K562 (cell line): ENCODE data around the gene ZNF865.

Source experiments
- ARHGAP35 ChIP-seq: fragments of 450-650 bp; IDR thresholded peaks from 2 replicates; pipeline ENCODE4 v1.6.1; 2018; ENCODE audit not compliant: partially characterized antibody
- CREM ChIP-seq: IDR thresholded peaks from 2 replicates; pipeline ENCODE4 v1.6.1; 2014; ENCODE audit warnings: antibody characterized with exemption, low read depth
- FOXP1 ChIP-seq: sonication (generic); formaldehyde crosslinking; IDR thresholded peaks from 2 replicates; pipeline ENCODE4 v1.8.0; 2022; ENCODE audit warnings: mild to moderate bottlenecking, missing genetic modification reagents
- JUN ChIP-seq, 2 experiments: sonication (generic) in 1 of 2; formaldehyde crosslinking in 1 of 2; IDR thresholded peaks; 2 replicates each; pipeline versions ENCODE4 v1.6.1 to v1.8.0; 2012 to 2022; ENCODE audit warnings: borderline replicate concordance in 2 of 2, mild to moderate bottlenecking in 2 of 2, improper control_type of control experiment in 1 of 2, low read depth in 1 of 2, low read length in 1 of 2, missing genetic modification reagents in 1 of 2
- POLR2A ChIP-seq: fragments of 450-650 bp; conservative IDR thresholded peaks from 2 replicates; pipeline ENCODE4 v1.6.1; 2016
- RBM22 ChIP-seq: fragments of 200-400 bp; formaldehyde crosslinking; IDR thresholded peaks from 2 replicates; pipeline ENCODE4 v1.6.1; 2018; ENCODE audit warnings: low read length, low read depth; ENCODE audit not compliant: poor library complexity, severe bottlenecking
- RFX5 ChIP-seq: IDR thresholded peaks from 2 replicates; pipeline ENCODE4 v1.6.1; 2011; ENCODE audit warnings: low read depth, mild to moderate bottlenecking, improper control_type of control experiment, low read length
- SREBF2 ChIP-seq: sonication (generic); formaldehyde crosslinking; IDR thresholded peaks from 2 replicates; pipeline ENCODE4 v1.4.0; 2020; ENCODE audit warnings: mild to moderate bottlenecking, missing genetic modification reagents
- TARDBP ChIP-seq: fragments of 450-650 bp; IDR thresholded peaks from 2 replicates; pipeline ENCODE4 v1.6.1; 2016
- YY1 ChIP-seq, 3 experiments: IDR thresholded peaks; 2 replicates each; pipeline ENCODE4 v1.6.1; 2011; ENCODE audit warnings: low read length in 2 of 3, mild to moderate bottlenecking in 2 of 3, moderate library complexity in 2 of 3, borderline replicate concordance in 1 of 3, control low read depth in 1 of 3, low read depth in 1 of 3; ENCODE audit not compliant: insufficient read depth in 3 of 3, insufficient replicate concordance in 2 of 3, control insufficient read depth in 1 of 3, insufficient read length in 1 of 3; ENCODE audit errors: extremely low read depth in 1 of 3
- TF ChIP-seq, protein P1 (sequence below), 3 experiments: IDR thresholded peaks in 2 of 3; conservative IDR thresholded peaks in 1 of 3; 2 replicates each; pipeline ENCODE4 v1.5.1; 2011 to 2012; ENCODE audit warnings: low read length in 3 of 3, mild to moderate bottlenecking in 3 of 3, control low read depth in 2 of 3, improper control_type of control experiment in 1 of 3, inconsistent platforms in 1 of 3, low read depth in 1 of 3, mixed read lengths in 1 of 3, moderate library complexity in 1 of 3; ENCODE audit not compliant: insufficient read depth in 2 of 3
- TF ChIP-seq, protein P2 (sequence below): fragments of 450-650 bp; formaldehyde crosslinking; conservative IDR thresholded peaks from 2 replicates; pipeline ENCODE4 v1.4.0; 2022; ENCODE audit warnings: mild to moderate bottlenecking, missing genetic modification characterization
- TF ChIP-seq, protein P3 (sequence below): sonication (generic); formaldehyde crosslinking; IDR thresholded peaks from 2 replicates; pipeline ENCODE4 v1.8.1; 2022; ENCODE audit warnings: missing genetic modification reagents

DNA sequence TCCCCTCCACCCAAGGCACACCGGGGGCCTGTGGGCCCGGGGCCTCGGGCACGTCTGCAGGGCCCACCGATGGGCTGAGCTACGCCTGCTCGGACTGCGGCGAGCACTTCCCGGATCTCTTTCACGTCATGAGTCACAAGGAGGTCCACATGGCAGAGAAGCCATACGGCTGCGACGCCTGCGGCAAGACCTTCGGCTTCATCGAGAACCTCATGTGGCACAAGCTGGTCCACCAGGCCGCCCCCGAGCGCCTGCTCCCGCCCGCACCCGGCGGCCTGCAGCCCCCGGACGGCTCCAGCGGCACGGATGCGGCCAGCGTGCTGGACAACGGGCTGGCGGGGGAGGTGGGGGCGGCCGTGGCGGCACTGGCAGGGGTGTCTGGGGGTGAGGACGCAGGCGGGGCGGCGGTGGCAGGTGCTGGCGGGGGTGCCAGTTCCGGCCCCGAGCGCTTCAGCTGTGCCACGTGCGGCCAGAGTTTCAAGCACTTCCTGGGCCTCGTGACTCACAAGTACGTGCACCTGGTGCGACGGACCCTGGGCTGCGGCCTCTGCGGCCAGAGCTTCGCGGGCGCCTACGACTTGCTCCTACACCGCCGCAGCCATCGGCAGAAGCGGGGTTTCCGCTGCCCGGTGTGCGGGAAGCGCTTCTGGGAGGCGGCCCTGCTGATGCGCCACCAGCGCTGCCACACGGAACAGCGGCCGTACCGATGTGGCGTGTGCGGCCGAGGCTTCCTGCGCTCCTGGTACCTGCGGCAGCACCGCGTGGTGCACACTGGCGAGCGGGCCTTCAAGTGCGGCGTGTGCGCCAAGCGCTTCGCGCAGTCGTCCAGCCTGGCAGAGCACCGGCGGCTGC, 10.3 kb downstream of the ZNF865 start:
- TF ChIP-seq, protein P1, sequence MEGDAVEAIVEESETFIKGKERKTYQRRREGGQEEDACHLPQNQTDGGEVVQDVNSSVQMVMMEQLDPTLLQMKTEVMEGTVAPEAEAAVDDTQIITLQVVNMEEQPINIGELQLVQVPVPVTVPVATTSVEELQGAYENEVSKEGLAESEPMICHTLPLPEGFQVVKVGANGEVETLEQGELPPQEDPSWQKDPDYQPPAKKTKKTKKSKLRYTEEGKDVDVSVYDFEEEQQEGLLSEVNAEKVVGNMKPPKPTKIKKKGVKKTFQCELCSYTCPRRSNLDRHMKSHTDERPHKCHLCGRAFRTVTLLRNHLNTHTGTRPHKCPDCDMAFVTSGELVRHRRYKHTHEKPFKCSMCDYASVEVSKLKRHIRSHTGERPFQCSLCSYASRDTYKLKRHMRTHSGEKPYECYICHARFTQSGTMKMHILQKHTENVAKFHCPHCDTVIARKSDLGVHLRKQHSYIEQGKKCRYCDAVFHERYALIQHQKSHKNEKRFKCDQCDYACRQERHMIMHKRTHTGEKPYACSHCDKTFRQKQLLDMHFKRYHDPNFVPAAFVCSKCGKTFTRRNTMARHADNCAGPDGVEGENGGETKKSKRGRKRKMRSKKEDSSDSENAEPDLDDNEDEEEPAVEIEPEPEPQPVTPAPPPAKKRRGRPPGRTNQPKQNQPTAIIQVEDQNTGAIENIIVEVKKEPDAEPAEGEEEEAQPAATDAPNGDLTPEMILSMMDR (IDR thresholded peaks at IDR 0.05 in 2 of 3, conservative IDR thresholded peaks at IDR 0.05 in 1 of 3; ENCODE audit: insufficient read depth in 2 of 3, low read depth in 1 of 3, low read length in 3 of 3): no peak
- TF ChIP-seq, protein P2, sequence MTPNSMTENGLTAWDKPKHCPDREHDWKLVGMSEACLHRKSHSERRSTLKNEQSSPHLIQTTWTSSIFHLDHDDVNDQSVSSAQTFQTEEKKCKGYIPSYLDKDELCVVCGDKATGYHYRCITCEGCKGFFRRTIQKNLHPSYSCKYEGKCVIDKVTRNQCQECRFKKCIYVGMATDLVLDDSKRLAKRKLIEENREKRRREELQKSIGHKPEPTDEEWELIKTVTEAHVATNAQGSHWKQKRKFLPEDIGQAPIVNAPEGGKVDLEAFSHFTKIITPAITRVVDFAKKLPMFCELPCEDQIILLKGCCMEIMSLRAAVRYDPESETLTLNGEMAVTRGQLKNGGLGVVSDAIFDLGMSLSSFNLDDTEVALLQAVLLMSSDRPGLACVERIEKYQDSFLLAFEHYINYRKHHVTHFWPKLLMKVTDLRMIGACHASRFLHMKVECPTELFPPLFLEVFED (CRISPR knock-in tag): no peak
- TF ChIP-seq JUN (IDR thresholded peaks at IDR 0.05; ENCODE audit: borderline replicate concordance, low read depth, low read length) (no peak), JUN (CRISPR knock-in tag; IDR thresholded peaks at IDR 0.05; ENCODE audit: borderline replicate concordance) (no peak), CREM (no peak), POLR2A (no peak), YY1 (IDR thresholded peaks at IDR 0.05; ENCODE audit: borderline replicate concordance in 1 of 3, control insufficient read depth in 1 of 3, extremely low read depth in 1 of 3, insufficient read depth in 3 of 3, insufficient read length in 1 of 3, insufficient replicate concordance in 2 of 3, low read depth in 1 of 3, low read length in 2 of 3) (no peak), TARDBP (no peak), FOXP1 (CRISPR knock-in tag) (no peak), ARHGAP35 (no peak), SREBF2 (CRISPR knock-in tag) (no peak), RFX5 (no peak), RBM22 (no peak)
- TF ChIP-seq, protein P3, sequence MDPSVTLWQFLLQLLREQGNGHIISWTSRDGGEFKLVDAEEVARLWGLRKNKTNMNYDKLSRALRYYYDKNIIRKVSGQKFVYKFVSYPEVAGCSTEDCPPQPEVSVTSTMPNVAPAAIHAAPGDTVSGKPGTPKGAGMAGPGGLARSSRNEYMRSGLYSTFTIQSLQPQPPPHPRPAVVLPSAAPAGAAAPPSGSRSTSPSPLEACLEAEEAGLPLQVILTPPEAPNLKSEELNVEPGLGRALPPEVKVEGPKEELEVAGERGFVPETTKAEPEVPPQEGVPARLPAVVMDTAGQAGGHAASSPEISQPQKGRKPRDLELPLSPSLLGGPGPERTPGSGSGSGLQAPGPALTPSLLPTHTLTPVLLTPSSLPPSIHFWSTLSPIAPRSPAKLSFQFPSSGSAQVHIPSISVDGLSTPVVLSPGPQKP: no peak
